Stimulated activated CD8-positive, alpha-beta memory T cell treated with anti-CD3 and anti-CD28 coated beads, Interleukin-15, amount 100 ng/mL, for 24 hours (primary cell): ENCODE data around the gene VCAN.
"Not testable (repeated sequence)": the region's sequence is repeated elsewhere in the genome, so short reads cannot be mapped to it uniquely, and the experiment has no call there.

Source experiments
- DNase-seq: peaks from one replicate; pipeline ENCODE4 v3.0.0-alpha.2; 2020; ENCODE audit warnings: low read depth

The VCAN gene

GRCh38 chr5:83471405-83472212 lies at the start of gene VCAN:
VCAN (plus strand) TSS chr5:83471744; CDS start chr5:83483519, 11,775 bp downstream.
- DNase-seq = no peak

GRCh38 chr5:83422284-83422683 lies 49.3 kb upstream of the VCAN start:
- DNase-seq = no peak

GRCh38 chr5:83426855-83427254 lies 44.7 kb upstream of the VCAN start:
- DNase-seq = no peak

- DNase-seq = no peak
These were observed 43.4 kb upstream of the VCAN start for GRCh38 chr5:83428126-83428525.

- DNase-seq = no peak
These were observed 42.7 kb upstream of the VCAN start for GRCh38 chr5:83428890-83429289.

- DNase-seq = no peak
These were observed 41.2 kb upstream of the VCAN start for GRCh38 chr5:83430130-83431010.

- DNase-seq = no peak
These were observed 37.7 kb upstream of the VCAN start for GRCh38 chr5:83433891-83434290.

GRCh38 chr5:83434946-83435345 lies 36.6 kb upstream of the VCAN start:
- no peak for DNase-seq

- DNase-seq = no peak
These were observed 35.3 kb upstream of the VCAN start for GRCh38 chr5:83436276-83436675.

- not testable (repeated sequence) for DNase-seq
These were observed 33.8 kb upstream of the VCAN start for GRCh38 chr5:83437697-83438096.

- DNase-seq = no peak
These were observed 30.7 kb upstream of the VCAN start for GRCh38 chr5:83440826-83441225.

- DNase-seq = no peak
These were observed 29.8 kb upstream of the VCAN start for GRCh38 chr5:83441747-83442146.

- DNase-seq = no peak
These were observed 28.0 kb upstream of the VCAN start for GRCh38 chr5:83443534-83443933.

GRCh38 chr5:83444445-83444844 lies 27.1 kb upstream of the VCAN start:
- DNase-seq = no peak

- DNase-seq = no peak
These were observed 25.1 kb upstream of the VCAN start for GRCh38 chr5:83446253-83446947.

- DNase-seq = no peak
These were observed 24.0 kb upstream of the VCAN start for GRCh38 chr5:83447533-83447932.

- no peak for DNase-seq
These were observed 21.2 kb upstream of the VCAN start for GRCh38 chr5:83450183-83450966.

GRCh38 chr5:83450967-83451248 lies 20.6 kb upstream of the VCAN start:
- no peak for DNase-seq

GRCh38 chr5:83451955-83452354 lies 19.6 kb upstream of the VCAN start:
- no peak for DNase-seq

- DNase-seq = no peak
These were observed 17.6 kb upstream of the VCAN start for GRCh38 chr5:83453937-83454336.

GRCh38 chr5:83464261-83464660 lies 7.3 kb upstream of the VCAN start:
- no peak for DNase-seq
